ENCODE data around the gene FAM3C.
"Not testable (repeated sequence)": the region's sequence is repeated elsewhere in the genome, so short reads cannot be mapped to it uniquely, and the experiment has no call there.

Gene FAM3C

DNA sequence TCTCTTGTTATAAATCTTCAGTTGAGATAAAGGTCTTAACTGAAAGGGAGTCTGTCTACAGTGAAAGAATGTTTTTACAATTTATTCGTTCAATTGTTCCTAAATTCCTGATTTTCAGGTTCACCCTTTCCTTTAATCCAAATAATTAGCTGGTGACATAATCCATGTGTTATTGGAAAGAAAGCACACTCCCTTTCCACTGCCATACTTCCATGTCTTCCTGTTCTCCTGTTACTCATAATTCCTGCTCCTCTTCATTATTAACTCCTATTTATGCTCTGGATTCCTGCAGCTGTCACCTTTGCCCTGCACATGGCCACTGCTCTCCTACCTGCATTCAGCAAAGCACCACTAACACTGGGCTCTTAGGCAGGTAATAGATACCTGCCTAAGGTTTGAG is 40.0 kb upstream of the FAM3C start:
- TF ChIP-seq, protein P1, sequence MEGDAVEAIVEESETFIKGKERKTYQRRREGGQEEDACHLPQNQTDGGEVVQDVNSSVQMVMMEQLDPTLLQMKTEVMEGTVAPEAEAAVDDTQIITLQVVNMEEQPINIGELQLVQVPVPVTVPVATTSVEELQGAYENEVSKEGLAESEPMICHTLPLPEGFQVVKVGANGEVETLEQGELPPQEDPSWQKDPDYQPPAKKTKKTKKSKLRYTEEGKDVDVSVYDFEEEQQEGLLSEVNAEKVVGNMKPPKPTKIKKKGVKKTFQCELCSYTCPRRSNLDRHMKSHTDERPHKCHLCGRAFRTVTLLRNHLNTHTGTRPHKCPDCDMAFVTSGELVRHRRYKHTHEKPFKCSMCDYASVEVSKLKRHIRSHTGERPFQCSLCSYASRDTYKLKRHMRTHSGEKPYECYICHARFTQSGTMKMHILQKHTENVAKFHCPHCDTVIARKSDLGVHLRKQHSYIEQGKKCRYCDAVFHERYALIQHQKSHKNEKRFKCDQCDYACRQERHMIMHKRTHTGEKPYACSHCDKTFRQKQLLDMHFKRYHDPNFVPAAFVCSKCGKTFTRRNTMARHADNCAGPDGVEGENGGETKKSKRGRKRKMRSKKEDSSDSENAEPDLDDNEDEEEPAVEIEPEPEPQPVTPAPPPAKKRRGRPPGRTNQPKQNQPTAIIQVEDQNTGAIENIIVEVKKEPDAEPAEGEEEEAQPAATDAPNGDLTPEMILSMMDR (IDR thresholded peaks at IDR 0.05; ENCODE audit: low read depth, low read length, missing control alignments): no peak
- in situ Hi-C loops (cut with HindIII; ENCODE audit: low sequenced_read_pairs): no loop called here
- no peak overlapping the region for H3K4me3 ChIP-seq (ENCODE audit: low read depth, low read length)
- DNase-seq (ENCODE audit: low read depth): no peak

DNA sequence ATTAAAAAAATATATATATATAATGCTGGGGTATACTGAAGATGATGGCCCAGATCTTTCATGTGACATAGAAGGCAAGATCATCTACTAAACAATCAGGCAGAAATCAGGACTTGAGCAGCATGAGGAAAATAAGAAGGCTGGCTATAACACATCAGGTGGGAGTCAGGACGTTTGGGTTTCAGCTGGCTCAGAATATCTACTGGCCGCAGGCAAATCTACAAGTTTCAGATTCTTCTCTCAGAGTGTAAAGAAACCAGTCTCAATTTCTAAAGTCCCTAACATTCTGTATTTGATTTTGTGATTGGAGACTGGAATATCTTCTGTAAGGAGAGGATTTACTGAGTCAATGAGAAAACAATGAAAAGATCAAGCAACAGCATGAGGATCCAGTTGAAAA is 37.7 kb upstream of the FAM3C start:
- no peak overlapping the region for H3K4me3 ChIP-seq (ENCODE audit: low read depth, low read length)
- in situ Hi-C loops (cut with HindIII; ENCODE audit: low sequenced_read_pairs): no loop called here
- TF ChIP-seq, protein P1 (IDR thresholded peaks at IDR 0.05; ENCODE audit: low read depth, low read length, missing control alignments): no peak
- no peak for DNase-seq (ENCODE audit: low read depth)

DNA sequence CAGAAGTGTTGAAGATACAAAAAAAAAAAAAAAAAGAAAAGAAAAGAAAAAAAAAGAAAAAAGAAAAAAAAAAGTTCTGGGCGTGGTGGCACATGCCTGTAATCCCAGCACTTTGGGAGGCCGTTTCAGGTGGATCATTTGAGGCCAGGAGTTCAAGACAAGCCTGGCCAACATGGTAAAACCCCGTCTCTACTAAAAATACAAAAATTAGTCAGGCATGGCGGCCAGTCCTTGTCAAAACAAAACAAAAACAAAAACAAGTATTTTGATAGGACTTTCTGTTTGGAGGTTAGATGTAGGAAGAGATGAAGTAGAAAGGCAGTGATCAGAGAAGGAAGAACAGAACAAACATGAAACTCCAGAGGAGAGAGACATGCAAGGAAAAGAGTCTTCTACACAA is 36.4 kb upstream of the FAM3C start:
- H3K4me3 ChIP-seq (ENCODE audit: low read depth, low read length); DNase-seq (ENCODE audit: low read depth); in situ Hi-C loops (cut with HindIII; ENCODE audit: low sequenced_read_pairs): not testable (repeated sequence)

DNA sequence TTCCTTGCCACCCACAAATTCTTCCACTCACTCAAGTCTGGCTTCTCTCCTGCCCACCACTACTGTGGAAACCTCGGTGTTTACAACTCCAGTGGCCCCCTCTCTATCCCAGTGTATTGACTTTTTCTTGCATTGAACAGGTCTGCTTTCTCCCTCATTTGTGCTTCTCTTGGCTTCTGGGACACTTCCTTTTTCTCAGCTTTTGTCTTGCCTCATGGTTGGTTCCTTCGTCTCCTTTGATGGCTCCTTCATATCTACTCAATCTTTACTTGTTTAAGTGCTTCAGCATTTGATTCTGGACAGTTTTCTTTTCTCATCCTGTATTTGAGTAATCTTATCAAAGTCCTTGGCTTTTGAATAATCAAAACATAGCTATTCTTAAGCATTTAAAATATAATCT is 35.9 kb upstream of the FAM3C start:
- DNase-seq (ENCODE audit: low read depth): no peak
- TF ChIP-seq, protein P1 (IDR thresholded peaks at IDR 0.05; ENCODE audit: low read depth, low read length, missing control alignments): no peak
- in situ Hi-C loops (cut with HindIII; ENCODE audit: low sequenced_read_pairs): no loop called here
- H3K4me3 ChIP-seq (ENCODE audit: low read depth, low read length): no peak overlapping the region

DNA sequence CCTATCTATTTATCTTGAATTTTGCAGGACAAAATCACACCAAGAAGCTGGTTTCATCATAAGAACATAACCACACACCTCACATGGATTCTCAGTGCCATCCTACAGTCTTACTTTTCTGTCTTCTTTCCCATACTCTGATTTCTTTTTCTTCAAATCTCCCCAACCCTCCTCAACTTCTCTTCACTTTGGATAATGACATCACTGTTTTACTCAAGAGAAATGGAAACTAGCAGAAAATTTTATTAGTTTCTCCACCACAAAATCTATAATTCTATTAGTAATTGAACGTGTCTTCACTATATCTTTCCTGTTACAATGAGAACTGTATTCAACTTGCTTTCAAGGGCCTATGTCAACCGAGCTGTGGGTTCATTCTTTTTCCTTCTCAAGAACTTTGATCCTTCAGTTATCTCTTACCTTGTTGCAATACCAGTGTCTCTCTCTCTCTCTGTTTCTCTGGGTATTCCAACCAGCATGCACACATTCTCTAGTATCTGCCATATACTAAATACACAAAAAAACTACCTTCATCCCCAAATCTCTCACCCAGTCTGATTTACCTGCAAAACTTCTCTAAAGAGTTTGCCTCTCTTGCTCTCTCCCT is 35.4 kb upstream of the FAM3C start:
- TF ChIP-seq, protein P1 (IDR thresholded peaks at IDR 0.05; ENCODE audit: low read depth, low read length, missing control alignments): no peak
- no peak overlapping the region for H3K4me3 ChIP-seq (ENCODE audit: low read depth, low read length)
- no peak for DNase-seq (ENCODE audit: low read depth)
- in situ Hi-C loops (cut with HindIII; ENCODE audit: low sequenced_read_pairs): no loop called here

DNA sequence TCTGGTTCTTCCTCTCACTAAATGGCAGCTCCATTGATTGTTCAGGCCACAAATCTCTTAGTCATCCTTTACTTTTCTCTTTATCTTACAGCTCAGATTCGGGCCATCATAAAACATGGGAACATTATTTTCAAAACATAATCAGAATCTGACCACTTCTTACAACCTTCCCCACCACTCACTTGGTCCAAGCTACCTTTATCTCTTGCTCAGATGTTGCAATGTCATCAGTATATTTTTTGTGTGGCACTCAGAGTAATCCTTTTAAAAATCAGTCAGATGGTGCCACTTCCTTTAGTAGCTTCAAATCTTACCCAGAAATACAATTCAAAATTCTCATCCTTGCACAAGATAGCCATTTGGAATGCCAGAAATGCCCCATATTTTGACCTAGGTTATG is 34.5 kb upstream of the FAM3C start:
- in situ Hi-C loops (cut with HindIII; ENCODE audit: low sequenced_read_pairs): no loop called here
- TF ChIP-seq, protein P1 (IDR thresholded peaks at IDR 0.05; ENCODE audit: low read depth, low read length, missing control alignments): no peak
- no peak for DNase-seq (ENCODE audit: low read depth)
- H3K4me3 ChIP-seq (ENCODE audit: low read depth, low read length): no peak overlapping the region

DNA sequence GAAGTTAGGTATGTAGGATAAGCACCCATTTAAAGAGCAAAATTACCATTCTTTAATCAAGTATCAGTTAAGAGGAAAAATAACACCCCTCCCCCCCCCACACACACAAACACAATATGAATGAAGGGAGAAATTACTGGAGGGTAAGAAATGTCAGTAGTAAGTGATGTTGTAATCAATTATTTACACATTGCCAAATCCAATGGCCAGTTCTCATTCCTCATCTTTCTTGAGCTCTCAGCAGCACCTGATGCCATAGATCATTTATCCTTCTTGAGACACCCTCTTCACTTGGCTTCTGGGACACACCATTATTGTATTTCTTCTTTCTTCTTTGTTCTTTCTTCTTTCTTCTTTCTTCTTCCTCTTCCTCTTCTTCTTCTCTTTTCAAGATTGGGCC is 33.7 kb upstream of the FAM3C start:
- no peak for DNase-seq (ENCODE audit: low read depth)
- in situ Hi-C loops (cut with HindIII; ENCODE audit: low sequenced_read_pairs): no loop called here
- TF ChIP-seq, protein P1 (IDR thresholded peaks at IDR 0.05; ENCODE audit: low read depth, low read length, missing control alignments): no peak
- no peak overlapping the region for H3K4me3 ChIP-seq (ENCODE audit: low read depth, low read length)
